Measurements from ENCODE around the gene DNAJC5G. TPM values are rescaled to one million over a fixed set of nuclear protein-coding genes. Genes with fewer than 3 reads are reported as not detected.

DNAJC5G gene
- total and polyA plus RNA-seq, 12 donors: 0.14 to 2.9 (median 1.1) TPM; not detected in 4

DNA sequence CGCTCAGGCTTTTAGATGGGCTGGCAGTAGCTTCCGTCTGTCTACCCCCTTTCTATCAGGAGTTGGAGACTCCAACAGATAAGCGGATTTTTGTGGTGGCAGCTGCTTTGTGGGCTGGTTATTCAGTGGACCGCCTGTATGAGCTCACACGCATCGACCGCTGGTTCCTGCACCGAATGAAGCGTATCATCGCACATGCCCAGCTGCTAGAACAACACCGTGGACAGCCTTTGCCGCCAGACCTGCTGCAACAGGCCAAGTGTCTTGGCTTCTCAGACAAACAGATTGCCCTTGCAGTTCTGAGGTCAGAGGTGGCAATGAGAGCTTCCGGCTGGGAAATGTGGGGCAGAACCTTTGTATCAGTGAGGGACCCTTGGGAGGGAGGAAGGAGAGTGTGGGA lies 43.3 kb upstream of the DNAJC5G start:
- no peak for DNase-seq
- TF ChIP-seq, protein P1, sequence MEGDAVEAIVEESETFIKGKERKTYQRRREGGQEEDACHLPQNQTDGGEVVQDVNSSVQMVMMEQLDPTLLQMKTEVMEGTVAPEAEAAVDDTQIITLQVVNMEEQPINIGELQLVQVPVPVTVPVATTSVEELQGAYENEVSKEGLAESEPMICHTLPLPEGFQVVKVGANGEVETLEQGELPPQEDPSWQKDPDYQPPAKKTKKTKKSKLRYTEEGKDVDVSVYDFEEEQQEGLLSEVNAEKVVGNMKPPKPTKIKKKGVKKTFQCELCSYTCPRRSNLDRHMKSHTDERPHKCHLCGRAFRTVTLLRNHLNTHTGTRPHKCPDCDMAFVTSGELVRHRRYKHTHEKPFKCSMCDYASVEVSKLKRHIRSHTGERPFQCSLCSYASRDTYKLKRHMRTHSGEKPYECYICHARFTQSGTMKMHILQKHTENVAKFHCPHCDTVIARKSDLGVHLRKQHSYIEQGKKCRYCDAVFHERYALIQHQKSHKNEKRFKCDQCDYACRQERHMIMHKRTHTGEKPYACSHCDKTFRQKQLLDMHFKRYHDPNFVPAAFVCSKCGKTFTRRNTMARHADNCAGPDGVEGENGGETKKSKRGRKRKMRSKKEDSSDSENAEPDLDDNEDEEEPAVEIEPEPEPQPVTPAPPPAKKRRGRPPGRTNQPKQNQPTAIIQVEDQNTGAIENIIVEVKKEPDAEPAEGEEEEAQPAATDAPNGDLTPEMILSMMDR (IDR thresholded peaks at IDR 0.05): no peak
- no peak for TF ChIP-seq POLR2A (IDR thresholded peaks at IDR 0.05)
- no peaks in the 10 kb centered on the region for H3K27me3 ChIP-seq
- 94 to 96% (median 94%) methylated on average over 12 to 13 of the region's 13 CpGs for WGBS, 4 donors
- H3K9me3 ChIP-seq (replicated peaks in 1 of 3): no peaks in the 10 kb centered on the region
- intact Hi-C loops (cut with DNase I): no loop called here
- no peak overlapping the region for H3K4me3 ChIP-seq
- H3K4me1 ChIP-seq (replicated peaks in 1 of 2): no peaks in the 10 kb centered on the region
- no peak overlapping the region for H3K27ac ChIP-seq
- peaks cover 0 to 93% of the 10 kb centered on the region in 2 donors for H3K36me3 ChIP-seq (replicated peaks in 1 of 2)

DNA sequence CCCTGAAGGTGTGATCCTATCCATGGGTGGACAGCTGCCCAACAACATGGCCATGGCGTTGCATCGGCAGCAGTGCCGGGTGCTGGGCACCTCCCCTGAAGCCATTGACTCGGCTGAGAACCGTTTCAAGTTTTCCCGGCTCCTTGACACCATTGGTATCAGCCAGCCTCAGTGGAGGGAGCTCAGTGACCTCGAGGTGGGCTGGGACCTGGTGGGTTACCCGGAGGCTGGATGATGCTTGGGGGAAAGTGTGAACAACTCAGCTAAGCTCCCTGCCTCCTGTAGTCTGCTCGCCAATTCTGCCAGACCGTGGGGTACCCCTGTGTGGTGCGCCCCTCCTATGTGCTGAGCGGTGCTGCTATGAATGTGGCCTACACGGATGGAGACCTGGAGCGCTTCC lies 41.9 kb upstream of the DNAJC5G start:
- Histone ChIP-seq H3K27ac (no peak overlapping the region), H3K9me3 (replicated peaks in 1 of 3) (no peaks in the 10 kb centered on the region), H3K4me1 (replicated peaks in 1 of 2) (no peaks in the 10 kb centered on the region), H3K27me3 (no peaks in the 10 kb centered on the region), H3K4me3 (no peak overlapping the region), H3K36me3 (replicated peaks in 1 of 2) (peaks cover 0 to 94% of the 10 kb centered on the region in 2 donors)
- no peak for DNase-seq
- intact Hi-C loops (cut with DNase I): no loop called here
- no peak for TF ChIP-seq POLR2A (IDR thresholded peaks at IDR 0.05)
- TF ChIP-seq, protein P1 (IDR thresholded peaks at IDR 0.05): no peak
- WGBS, 4 donors: 89 to 98% (median 96%) methylated on average over 7 to 14 of the region's 14 CpGs

DNA sequence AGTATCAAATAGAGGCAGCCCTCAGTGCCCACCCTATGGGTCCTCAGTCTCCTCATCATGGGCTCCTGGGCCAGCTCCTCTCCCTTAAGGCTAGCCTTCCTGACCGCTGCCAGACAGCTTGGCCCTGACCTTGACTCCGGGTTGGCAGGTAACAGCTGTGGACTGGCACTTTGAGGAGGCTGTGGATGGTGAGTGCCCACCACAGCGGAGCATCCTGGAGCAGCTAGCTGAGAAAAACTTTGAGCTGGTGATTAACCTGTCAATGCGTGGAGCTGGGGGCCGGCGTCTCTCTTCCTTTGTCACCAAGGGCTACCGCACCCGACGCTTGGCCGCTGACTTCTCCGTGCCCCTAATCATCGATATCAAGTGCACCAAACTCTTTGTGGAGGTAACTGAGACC lies 39.1 kb upstream of the DNAJC5G start:
- intact Hi-C loops (cut with DNase I): no loop called here
- H3K4me1 ChIP-seq (replicated peaks in 1 of 2): no peaks in the 10 kb centered on the region
- DNase-seq: no peak
- H3K9me3 ChIP-seq (replicated peaks in 1 of 3): no peaks in the 10 kb centered on the region
- TF ChIP-seq POLR2A (IDR thresholded peaks at IDR 0.05): no peak
- TF ChIP-seq, protein P1 (IDR thresholded peaks at IDR 0.05): no peak
- H3K4me3 ChIP-seq: no peak overlapping the region
- no peaks in the 10 kb centered on the region for H3K27me3 ChIP-seq
- no peak overlapping the region for H3K27ac ChIP-seq
- H3K36me3 ChIP-seq (replicated peaks in 1 of 2): peaks cover 0 to 98% of the 10 kb centered on the region in 2 donors
- 86 to 92% (median 88%) methylated on average over 11 to 12 of the region's 12 CpGs for WGBS, 4 donors

- WGBS, 4 donors: 89 to 95% (median 93%) methylated on average over 3 of the region's 3 CpGs
- Histone ChIP-seq H3K27me3 (no peaks in the 10 kb centered on the region), H3K27ac (no peak overlapping the region), H3K4me3 (no peak overlapping the region), H3K9me3 (replicated peaks in 1 of 3) (no peaks in the 10 kb centered on the region), H3K36me3 (replicated peaks in 1 of 2) (peaks cover 0 to 98% of the 10 kb centered on the region in 2 donors), H3K4me1 (replicated peaks in 1 of 2) (no peaks in the 10 kb centered on the region)
- DNase-seq: no peak
- intact Hi-C loops (cut with DNase I): no loop called here
- TF ChIP-seq, protein P1 (IDR thresholded peaks at IDR 0.05): no peak
- TF ChIP-seq POLR2A (IDR thresholded peaks at IDR 0.05): no peak
Observed at GRCh38 chr2:27236626-27237025, 38.6 kb upstream of the DNAJC5G start.
